ENCODE data around the gene SATB1.

SATB1 gene

DNA sequence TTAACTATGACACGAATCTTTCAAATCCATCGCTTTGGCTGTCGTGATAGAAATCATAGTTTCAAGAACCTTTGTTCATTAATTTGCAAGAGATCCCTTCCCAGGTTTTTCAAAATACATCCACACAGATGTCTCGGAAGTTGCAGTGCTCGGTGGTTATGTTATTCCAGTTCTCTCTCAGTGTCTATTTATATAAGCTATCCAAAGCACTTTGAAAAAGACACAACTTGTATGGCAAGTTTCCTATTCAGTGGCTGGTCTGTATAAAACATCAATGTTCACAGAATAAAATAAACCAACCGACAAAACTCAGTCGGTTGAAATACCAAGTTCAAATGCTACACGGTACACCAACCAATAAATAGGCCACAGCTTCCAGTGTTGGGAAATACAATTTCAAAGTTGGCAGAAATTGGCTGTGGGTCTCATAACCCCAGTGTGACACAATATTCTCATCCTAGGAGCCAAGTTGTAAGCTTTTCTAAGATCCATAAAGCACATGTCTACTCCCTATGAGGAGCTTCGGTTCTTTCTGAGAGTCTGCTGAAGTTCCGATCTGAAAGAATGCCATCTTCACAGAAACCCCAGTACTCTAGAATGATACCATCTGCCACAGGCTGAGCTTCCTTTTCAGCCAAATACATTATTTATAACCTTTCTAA lies 23.7 kb downstream of the SATB1 start:
- no peak for DNase-seq (ENCODE audit: low spot score)

DNA sequence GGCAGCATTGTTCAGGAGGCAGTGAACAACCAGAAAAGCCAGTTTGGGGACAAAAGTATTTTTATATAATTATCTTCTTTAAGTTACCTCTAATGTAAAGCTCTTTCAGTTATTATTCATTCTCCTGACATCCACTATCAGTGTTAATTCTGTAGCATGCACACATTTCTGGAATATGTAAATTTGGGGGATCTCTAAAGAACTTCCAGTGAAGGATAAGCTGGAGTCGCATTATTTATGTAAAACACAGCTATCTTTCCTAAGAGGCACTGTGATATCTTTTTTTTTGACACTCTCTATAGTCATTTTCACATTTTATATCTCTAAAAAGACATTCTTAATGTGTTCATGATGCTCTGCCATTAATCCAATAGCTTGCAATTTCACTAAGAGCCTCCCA lies 26.7 kb downstream of the SATB1 start:
- no peak for DNase-seq (ENCODE audit: low spot score)

DNA sequence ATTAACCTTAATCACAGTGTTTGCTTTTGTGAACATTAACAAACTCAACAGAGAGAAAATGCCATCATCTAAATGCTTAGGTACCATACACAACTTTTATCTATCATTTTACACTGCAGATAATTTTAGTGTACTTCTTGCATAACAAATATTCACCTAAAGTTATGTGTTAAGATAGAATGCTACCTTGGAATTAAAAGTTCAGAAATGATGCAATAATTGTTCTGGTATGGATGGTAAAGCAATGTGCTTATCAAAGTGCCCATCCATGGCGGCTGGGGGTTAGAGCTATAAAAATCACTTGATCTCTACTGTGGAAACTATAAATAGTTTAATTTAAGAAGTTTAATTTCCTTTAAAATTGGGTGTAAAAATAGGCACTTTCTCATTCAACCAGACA lies 28.7 kb downstream of the SATB1 start:
- no peak for DNase-seq (ENCODE audit: low spot score)

DNA sequence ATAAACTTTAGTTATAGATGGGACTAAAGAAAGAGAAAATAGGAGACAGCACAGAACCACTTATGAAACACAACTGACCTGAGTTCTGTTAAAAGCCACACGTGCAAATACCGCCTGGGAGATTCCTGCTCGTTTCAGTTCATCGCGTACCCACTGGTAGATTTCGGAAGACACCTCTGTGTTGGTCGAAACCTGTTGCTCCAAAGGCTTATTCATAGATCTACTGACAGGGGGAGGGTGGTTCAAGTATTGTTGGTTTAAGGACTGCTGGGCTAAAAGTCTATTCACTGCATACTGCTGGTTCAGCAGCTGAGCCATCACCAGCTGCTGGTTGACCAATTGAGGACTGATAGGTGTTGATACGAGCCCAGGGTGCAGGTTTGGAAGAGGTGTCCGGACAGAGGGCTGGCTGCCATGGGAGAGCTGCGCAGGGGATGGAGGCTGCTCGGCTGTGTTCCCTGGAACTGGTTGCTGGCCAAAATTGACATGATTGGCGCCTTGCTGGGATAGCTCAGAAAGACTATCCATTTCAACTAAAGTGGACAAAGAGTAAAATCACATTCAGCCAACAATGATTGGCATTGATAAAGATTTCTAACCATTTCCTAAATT lies 30.6 kb downstream of the SATB1 start:
- no peak for DNase-seq (ENCODE audit: low spot score)

DNA sequence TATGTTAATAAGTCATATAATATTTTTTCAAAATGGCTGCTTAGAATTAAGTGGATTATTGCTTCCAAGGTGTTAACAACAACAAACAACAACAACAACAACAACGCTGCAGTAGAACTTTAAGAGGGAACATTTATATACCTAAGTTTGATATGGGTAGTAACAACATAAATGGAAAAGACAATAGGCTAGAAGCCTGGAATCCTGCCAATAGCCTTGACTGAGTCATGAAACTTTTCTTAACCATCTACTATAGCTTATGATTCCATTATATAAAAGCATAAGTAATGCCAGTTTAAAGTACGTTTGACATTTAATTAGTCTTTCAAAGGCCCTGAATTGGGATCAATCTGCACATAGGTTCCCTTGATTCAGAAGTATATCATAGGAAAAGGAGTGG lies 31.2 kb downstream of the SATB1 start:
- no peak for DNase-seq (ENCODE audit: low spot score)

DNA sequence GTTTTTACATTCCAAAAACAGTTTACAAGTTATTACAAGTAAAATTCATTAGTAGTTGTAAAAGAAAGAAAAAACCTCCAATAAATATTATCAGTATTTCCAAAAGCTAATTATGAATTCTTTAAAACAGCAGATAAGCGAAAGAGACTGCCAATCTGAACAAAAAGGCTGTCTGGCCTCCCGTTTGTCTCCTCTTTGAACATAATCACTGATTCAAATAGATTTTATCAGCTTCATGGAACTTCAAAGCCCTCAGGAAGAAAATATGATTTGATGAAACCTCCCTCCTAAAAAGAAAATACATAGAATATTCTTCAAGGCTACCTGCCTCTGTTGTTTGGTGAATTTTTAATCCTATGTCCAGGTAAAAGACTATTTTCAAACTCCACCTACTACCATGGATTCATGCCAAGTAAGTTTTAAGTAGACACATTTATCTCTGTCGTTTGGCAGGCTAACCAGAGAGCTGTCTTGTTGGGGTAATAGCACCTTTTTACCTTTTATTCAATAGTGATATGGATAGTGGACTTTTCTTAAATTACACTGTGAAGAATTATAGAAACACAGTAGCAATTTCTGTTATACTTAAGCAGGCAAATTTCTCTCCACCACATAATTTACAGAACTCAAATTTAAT lies 35.0 kb downstream of the SATB1 start:
- no peak for DNase-seq (ENCODE audit: low spot score)

DNA sequence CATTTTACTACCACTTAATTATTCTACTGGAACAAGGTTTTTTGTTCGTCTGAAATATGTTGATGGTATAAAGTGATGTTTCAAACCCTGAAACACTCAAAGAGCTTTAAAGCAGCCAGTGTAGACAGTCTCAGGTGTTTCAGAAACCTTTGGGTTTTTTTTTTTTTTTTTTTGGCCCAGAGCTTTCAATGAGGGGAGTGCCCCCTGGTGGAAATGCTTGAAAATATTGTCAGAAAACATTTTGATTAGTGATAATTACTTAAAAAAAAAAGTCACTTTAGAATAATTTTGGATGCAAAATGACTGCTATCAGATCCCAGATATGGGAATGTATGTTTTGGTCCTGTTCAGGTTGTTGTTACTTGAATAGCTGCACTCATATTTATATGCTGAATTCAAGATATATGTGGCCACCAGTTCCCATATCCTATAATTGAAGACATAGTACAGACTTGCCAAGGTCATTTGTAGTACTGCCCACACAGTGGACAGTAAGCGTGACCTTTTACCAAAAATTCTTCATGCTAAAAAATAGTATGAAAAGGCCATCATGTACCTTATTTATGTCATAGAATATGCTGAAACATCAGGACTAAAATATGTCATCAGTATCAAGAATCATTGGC lies 35.9 kb downstream of the SATB1 start:
- peak; percentile 44 for DNase-seq (ENCODE audit: low spot score)

DNA sequence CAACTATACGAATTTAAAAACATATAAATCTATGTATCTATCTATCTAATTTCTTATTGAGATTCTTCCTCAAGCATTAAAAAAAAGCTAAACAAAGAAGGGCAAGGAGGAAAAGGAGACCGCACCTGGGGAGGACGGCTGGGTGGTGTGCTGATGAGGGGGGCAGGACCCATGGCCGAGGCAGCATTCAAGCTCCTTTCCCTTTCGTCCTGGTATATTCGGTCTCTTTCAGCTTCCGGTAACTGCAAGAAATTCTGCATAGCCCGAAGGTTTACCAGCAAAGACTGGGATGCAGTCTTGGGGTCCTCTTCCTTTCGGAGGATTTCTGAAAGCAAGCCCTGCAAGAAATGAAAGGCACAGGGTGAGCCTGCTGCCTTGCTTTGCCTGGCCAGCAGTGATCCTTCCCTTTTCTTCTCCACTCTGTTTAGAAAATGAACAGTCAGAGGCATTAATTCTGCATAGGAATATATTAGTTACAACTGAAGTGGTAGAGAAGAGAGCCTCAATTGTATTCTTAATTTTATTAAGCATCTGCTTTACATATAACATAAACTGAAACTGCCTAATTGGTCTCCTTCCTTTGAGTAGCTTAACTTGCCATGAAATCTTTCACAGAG lies 38.8 kb downstream of the SATB1 start:
- no peak for DNase-seq (ENCODE audit: low spot score)

DNA sequence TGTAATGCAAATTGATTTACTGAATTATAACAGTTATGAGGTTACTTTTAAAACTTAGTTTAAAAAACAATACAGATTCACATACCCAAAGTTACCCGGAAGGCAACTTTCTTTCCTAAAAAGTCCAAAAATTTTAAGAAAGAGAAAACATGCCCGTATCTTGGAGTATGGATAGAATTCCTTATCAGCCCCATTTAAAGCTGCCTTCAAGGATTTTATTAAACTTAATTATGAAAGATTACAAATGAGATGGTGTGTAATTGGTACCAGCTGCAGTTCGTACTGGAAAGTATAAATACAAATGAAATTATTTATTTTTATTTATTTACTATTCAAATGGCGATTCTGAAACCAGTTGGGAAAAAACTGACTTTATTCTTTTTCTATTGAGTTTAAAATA lies 39.4 kb downstream of the SATB1 start:
- no peak for DNase-seq (ENCODE audit: low spot score)

DNA sequence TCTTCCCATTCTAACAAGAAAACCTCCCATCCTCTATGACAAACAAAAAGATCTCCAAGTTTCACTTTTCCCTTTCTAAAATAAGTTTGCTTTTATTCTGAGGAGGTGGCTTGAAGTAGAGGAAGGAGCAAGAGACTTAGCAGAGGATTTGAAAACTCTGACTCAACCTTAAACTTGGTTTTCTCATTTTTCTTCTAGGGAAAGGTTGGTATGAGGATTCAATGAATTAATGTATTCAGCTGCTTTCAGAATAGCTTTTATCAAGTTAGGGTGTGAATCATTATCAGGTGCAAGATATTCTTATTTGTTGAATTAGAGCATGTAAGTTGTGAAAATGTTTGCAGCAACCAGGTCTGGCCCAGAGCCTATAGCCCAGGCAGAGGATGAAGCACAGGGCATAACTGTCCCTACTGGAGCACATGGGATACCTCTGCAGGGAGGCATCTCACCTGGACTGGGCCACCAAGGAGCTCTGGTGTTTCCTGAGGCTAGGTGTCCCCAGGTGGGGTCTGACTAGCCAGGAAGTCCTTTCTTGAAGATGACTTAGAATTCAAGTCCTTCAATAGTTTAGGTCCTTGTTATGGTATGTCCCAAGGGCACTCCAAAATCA lies 42.3 kb downstream of the SATB1 start:
- DNase-seq (ENCODE audit: low spot score) = no peak

DNA sequence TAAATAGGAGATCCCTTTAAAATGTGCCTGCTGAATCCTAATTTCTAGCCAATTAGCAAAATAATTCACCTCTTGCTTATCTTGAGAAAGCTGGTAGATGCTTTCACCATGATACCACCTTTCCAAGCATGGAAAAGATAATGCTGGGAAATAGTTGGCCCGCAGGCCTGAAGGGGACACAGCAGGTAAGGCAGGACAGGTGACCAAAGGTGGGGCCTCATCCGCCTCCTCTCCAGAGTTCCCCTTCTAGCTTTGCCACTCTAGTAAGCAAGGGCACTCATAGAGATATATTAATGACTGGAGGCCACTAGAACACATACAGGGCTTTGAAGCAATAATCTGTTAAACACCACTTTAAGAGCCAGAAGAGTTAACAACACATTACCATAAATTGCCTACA lies 45.5 kb downstream of the SATB1 start:
- no peak for DNase-seq (ENCODE audit: low spot score)

DNA sequence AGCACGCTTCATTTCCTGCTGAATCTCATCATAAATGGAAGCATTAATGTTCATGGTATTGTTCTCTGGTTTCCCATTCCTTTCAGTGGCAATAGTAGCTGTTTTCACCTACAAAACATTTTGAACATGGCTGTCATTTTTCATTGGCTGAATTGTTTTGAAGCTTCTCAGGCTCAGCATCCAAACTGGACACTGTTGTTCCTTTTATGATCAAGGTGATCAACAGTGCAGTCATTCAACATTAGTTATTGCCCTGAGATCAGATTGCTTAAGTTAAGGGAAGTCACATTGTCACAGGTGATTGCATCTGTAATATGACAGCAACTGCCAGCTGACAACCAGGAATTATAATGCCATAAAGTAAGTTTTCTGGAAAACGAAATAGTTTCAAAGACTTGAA lies 46.9 kb downstream of the SATB1 start:
- no peak for DNase-seq (ENCODE audit: low spot score)

DNA sequence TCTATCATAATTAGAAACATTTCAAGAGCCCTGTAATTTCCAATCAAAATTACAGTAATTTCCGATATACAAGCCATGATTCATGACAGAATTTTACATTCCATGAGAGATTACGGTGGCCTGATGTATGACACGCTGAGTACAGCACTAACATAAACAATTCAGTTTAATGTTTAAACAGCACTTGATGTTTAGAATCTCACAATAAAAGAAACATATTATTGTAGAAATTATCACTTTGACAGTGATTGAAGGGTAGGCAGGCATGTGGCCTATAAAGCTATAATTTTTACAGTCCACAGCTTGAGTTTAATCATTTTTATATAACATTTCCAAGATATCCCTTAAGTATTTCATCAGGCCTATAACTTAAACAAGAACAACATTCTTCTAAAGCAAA lies 48.5 kb downstream of the SATB1 start:
- DNase-seq (ENCODE audit: low spot score) = no peak

DNA sequence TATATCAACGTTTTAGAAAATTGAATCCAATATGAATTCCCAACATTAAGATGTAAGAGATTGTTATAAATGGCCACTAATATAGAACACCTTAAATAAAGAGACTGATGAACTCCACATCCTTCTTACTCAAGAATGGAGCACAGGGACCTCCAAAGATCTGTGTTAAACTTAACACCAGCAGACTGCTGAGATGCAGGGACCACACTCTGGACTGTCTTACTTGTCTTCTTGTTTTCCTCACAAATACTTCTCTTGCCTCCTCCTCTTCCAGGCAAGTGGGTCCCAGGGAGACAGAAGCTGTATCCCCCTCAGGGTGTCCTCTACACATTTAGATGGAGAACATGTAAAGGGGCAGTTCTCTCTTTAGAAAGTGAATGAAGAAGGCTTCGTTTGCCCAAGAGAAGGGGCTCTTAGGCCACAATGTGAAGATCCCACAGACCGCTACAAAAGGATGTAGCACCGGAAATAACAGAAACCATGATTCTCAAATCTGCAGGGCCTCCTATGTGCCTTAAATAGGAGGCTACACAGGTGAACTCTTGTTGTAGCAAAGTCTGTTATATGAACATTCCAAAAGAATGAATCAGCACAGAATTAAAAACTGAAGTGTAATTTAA lies 52.2 kb downstream of the SATB1 start:
- DNase-seq (ENCODE audit: low spot score) = peak; percentile 10

DNA sequence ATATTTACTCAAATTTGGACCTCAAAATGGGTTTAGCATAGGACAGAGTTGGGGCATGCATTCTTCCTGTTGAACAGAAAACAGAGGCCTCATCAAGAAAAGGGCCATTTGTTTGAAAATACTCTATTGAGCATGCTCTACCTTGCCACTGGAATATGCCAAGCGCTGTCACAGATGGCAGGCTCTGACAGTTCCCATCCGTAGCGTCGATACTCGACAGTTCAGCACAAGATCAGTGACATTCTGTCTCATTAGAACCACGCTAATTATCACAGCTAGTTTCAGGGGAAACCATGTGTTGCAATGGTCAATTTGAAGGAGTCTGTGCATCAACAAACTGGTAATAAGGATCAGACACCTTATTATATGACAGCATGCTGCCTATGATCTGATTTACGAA lies 54.5 kb downstream of the SATB1 start:
- no peak for DNase-seq (ENCODE audit: low spot score)

DNA sequence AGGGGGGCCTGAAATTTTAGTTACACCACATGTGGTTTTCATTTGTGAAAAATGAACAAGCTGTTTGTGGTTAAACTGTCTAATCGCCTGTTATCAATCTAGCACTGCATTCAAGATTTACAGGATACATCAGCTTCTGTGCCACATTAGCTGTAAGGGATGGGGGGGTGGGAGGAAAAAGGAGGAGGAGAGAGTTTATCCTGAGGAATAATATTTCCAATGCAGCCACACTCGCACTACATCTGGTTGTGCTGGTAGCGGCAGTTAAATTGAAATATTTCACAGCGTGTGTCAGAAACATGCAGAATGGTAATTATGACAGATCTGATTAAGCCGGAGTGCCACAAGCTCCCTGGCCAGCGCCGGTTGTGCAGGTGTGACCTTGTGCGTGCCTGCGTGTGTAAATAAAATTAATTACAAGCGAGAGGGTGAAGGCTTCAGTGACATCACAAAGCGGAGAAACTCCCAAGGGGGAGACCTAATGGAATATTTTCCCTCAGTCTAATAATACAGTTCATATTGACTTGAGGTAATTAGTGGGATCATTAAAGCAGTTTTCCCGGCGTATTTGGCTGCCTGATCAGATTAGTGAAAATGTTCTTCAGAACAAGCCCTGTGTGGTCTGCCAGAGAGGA lies 55.5 kb downstream of the SATB1 start:
- DNase-seq (ENCODE audit: low spot score) = no peak

DNA sequence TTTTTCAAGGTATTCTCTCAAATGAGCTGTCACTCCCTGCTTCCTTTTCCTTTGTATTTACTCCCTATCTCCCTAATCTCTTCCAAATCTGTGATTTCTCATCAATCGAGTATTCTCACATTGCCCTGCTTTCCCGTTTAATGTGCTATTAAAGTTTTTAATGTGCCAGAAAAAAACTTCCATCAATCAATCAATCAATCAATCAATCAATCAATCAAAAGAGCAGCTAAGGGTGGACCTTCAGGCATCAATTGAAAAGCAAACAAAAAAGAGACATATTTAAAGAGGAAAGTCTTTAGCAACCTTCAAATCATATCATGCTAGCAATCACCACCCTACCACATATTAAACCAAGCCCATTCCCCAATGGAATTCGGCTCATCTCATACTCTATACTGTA lies 58.9 kb downstream of the SATB1 start:
- no peak for DNase-seq (ENCODE audit: low spot score)

DNA sequence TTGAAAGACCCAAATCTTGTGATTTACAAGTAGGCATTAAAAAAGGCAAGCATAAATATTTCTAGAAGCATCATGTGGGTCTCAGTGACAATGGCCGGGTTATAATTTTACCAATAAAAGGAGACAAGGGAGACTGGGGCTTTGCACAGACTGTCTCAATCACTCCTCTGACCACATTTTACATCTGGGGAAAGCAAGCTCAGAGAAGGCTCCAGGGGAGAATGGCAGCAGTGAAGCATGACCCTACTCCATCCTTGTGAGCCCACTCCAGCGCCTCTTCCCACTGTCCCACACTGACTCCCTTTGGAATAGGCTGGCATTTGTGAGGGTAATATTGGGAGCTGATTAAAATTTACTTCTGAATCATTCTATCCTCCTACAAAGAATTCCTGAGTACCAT lies 61.8 kb downstream of the SATB1 start:
- no peak for DNase-seq (ENCODE audit: low spot score)

DNA sequence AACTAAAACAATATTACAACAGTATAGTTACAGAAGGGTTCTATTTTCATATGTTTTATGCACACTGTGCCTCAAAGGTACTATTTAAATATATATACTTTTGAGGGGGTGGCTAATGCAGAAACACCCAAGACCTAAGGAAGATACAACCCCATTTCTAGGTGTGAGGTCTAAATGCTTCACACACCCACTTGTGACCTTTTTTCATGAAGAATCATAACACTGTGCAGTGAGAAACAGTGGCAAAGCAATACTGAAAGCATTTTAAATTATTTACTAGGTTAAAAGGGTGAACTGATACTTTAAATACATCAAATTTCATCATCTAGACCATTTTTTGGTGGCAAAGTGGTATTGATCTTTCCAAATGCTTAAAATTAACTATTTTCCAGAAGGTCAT lies 67.4 kb downstream of the SATB1 start:
- DNase-seq (ENCODE audit: low spot score) = no peak

DNA sequence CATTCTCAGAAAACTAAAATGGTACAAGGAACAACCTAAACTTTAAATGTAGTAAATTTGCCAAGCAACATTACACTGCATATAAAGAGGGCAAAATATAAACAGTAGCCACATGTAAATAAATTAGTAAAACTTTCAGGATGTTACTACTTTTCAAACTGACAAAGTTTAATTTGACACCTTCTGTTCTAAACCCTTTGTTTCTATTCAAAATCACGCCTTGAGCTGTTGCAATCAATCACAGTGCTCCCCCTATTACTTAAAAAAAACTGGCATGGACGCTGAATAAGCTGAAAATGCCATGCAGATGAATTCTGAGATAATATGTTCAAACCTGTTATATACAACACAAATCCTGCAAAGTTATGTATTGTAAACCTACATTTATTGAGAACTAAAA lies 69.3 kb downstream of the SATB1 start:
- DNase-seq (ENCODE audit: low spot score) = no peak

DNA sequence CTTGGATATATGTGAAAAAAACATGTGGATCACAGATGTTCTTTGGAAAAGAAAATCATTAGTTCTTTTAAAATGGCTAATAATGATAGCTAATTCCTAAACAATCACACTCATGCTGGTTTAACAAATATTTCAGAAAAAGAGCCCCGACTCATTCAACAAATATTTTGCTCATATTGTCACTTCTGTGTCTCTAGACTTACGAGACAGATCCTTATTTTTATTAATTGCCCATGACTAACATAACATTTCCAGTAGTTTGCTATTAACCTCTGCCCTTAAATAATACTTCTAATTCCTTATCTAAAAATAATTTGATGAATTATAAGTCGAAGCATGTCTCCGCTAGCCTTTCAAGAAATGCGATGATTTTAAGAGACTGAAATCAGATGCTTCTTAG lies 70.4 kb downstream of the SATB1 start:
- no peak for DNase-seq (ENCODE audit: low spot score)
